IPS-15b (cell line): ENCODE results near the gene GZMB.
"Not testable (repeated sequence)": the region's sequence is repeated elsewhere in the genome, so short reads cannot be mapped to it uniquely, and the experiment has no call there.

Source experiments
- H3K27me3 ChIP-seq: one replicate; pipeline ENCODE4 v1.6.1; 2013; ENCODE audit warnings: low read length; ENCODE audit not compliant: control insufficient read depth, insufficient read depth
- H3K36me3 ChIP-seq: one replicate; pipeline ENCODE4 v1.6.1; 2013; ENCODE audit warnings: low read length; ENCODE audit not compliant: control insufficient read depth, insufficient read depth
- H3K4me1 ChIP-seq: one replicate; pipeline ENCODE4 v1.6.1; 2013; ENCODE audit warnings: mild to moderate bottlenecking, low read length; ENCODE audit not compliant: control insufficient read depth, insufficient read depth
- H3K4me3 ChIP-seq: one replicate; pipeline ENCODE4 v1.5.1; 2013; ENCODE audit warnings: low read depth, low read length
- H3K9ac ChIP-seq: one replicate; pipeline ENCODE4 v1.6.1; 2013; ENCODE audit warnings: low read depth, mild to moderate bottlenecking, low read length
- H3K9me3 ChIP-seq: one replicate; pipeline ENCODE4 v1.6.1; 2013; ENCODE audit warnings: mild to moderate bottlenecking, low read length; ENCODE audit not compliant: control insufficient read depth, insufficient read depth

GZMB gene

GRCh38 chr14:24595073-24595808, 38.7 kb downstream of the GZMB start:
- H3K9me3 ChIP-seq, result no peaks in the 10 kb centered on the region
- no peaks in the 10 kb centered on the region for H3K36me3 ChIP-seq
- H3K4me1 ChIP-seq, result peaks cover 4% of the 10 kb centered on the region
- H3K27me3 ChIP-seq, result no peaks in the 10 kb centered on the region
- no peak overlapping the region for H3K4me3 ChIP-seq
- no peak overlapping the region for H3K9ac ChIP-seq

DNA sequence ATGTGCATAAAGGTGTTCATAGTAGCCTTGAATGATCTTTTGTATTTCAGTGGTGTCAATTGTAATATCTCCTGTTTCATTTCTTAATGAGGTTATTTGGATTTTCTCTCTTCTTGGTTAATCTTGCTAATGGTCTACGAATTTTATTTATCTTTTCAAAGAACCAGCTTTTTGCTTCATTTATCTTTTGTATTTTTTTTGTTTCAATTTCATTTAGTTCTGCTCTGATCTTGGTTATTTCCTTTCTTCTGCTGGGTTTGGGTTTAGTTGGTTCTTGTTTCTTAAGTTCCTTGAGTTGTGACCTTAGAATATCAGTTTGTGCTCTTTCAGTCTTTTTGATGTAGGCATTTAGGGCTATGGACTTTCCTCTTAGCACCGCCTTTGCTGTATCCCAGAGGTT, 43.0 kb downstream of the GZMB start:
- not testable (repeated sequence) for H3K36me3 ChIP-seq, H3K9me3 ChIP-seq, H3K4me1 ChIP-seq, H3K4me3 ChIP-seq, H3K9ac ChIP-seq, H3K27me3 ChIP-seq

GRCh38 chr14:24584402-24584801, 49.6 kb downstream of the GZMB start:
- not testable (repeated sequence) for H3K4me1 ChIP-seq, H3K4me3 ChIP-seq, H3K36me3 ChIP-seq

More at GRCh38 chr14:24584402-24584801, 49.6 kb downstream of the GZMB start:
- H3K27me3 ChIP-seq, H3K9me3 ChIP-seq, H3K9ac ChIP-seq: not testable (repeated sequence)
